ENCODE data around the gene CIZ1. TPM values are rescaled to one million over a fixed set of nuclear protein-coding genes. Genes with fewer than 3 reads are reported as not detected.

The CIZ1 gene
- total RNA-seq, 1 donor from 2014 or later: 56.7 TPM

DNA sequence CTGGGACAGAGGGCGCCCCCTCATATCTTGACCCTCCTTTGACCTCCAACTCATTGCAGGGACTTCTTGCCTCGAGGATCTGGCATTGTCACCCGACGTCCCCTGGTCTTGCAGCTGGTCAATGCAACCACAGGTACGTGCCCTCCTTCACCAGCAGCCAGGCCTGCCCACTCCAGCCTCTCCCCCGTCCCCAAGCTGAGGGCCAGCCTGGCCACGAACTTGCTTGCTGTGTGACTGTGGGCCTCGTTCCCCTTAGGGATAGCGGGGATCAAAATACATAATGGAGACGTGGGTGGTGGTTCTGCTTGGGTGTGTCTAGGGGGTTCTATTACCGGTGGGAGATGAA lies 26.8 kb upstream of the CIZ1 start:
- TF ChIP-seq, protein P1, sequence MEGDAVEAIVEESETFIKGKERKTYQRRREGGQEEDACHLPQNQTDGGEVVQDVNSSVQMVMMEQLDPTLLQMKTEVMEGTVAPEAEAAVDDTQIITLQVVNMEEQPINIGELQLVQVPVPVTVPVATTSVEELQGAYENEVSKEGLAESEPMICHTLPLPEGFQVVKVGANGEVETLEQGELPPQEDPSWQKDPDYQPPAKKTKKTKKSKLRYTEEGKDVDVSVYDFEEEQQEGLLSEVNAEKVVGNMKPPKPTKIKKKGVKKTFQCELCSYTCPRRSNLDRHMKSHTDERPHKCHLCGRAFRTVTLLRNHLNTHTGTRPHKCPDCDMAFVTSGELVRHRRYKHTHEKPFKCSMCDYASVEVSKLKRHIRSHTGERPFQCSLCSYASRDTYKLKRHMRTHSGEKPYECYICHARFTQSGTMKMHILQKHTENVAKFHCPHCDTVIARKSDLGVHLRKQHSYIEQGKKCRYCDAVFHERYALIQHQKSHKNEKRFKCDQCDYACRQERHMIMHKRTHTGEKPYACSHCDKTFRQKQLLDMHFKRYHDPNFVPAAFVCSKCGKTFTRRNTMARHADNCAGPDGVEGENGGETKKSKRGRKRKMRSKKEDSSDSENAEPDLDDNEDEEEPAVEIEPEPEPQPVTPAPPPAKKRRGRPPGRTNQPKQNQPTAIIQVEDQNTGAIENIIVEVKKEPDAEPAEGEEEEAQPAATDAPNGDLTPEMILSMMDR (conservative IDR thresholded peaks at IDR 0.05; ENCODE audit: low read depth, low read length): no peak
- DNase-seq (ENCODE audit: low read depth): no peak
- peak overlapping the region; percentile 51 for H3K4me3 ChIP-seq (ENCODE audit: low read depth, low read length)

DNA sequence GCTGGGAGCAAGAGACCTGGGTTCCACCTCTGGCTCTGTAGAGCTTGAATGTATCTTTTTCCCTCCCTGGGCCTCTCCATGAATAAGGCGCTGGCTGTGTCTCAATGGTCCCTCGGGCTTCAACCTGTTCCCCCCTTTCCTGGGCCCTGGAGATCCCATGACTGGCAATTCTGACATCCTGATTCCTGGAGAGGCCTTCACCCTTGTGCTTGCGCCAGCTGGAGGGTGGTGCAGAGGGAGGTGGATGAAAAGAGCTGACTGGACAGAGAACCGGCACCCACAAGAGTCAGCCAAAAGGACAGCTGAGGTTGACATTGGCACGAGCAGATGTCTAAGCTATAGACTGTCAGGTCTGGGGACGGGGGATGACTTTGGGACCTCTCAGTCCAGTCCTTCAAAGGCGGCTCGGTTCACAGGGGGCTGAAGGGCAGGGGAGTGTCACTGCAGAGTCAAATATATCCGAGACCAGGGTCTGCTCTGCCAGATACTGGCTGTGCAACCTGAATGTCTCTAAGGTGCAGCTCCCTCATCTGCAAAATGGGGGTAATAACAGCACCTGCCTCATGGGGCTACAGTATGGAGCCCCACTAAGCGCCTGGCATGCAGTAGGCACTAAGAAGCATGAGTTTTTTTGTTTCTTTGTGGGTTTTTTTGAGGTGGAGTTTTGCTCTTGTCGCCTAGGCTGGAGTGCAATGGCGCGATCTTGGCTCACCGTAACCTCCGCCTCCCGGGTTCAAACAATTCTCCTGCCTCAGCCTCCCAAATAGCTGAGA lies 25.6 kb upstream of the CIZ1 start:
- TF ChIP-seq, protein P1 (conservative IDR thresholded peaks at IDR 0.05; ENCODE audit: low read depth, low read length): no peak
- no peak for DNase-seq (ENCODE audit: low read depth)
- H3K4me3 ChIP-seq (ENCODE audit: low read depth, low read length): no peak overlapping the region

GRCh38 chr9:128215491-128216409 lies 24.4 kb upstream of the CIZ1 start:
- TF ChIP-seq, protein P1 (conservative IDR thresholded peaks at IDR 0.05; ENCODE audit: low read depth, low read length): no peak
- no peak overlapping the region for H3K4me3 ChIP-seq (ENCODE audit: low read depth, low read length)
- DNase-seq (ENCODE audit: low read depth): no peak

GRCh38 chr9:128214571-128215490 lies 23.5 kb upstream of the CIZ1 start:
- TF ChIP-seq, protein P1 (conservative IDR thresholded peaks at IDR 0.05; ENCODE audit: low read depth, low read length): no peak
- DNase-seq (ENCODE audit: low read depth): no peak
- no peak overlapping the region for H3K4me3 ChIP-seq (ENCODE audit: low read depth, low read length)

GRCh38 chr9:128213746-128214497 lies 22.6 kb upstream of the CIZ1 start:
- no peak for DNase-seq (ENCODE audit: low read depth)
- TF ChIP-seq, protein P1 (conservative IDR thresholded peaks at IDR 0.05; ENCODE audit: low read depth, low read length): no peak
- no peak overlapping the region for H3K4me3 ChIP-seq (ENCODE audit: low read depth, low read length)

GRCh38 chr9:128211981-128212281 lies 20.6 kb upstream of the CIZ1 start:
- TF ChIP-seq, protein P1 (conservative IDR thresholded peaks at IDR 0.05; ENCODE audit: low read depth, low read length): no peak
- no peak for DNase-seq (ENCODE audit: low read depth)
- H3K4me3 ChIP-seq (ENCODE audit: low read depth, low read length): no peak overlapping the region
